Measurements from ENCODE around the gene CLCNKA. TPM values are rescaled to one million over a fixed set of nuclear protein-coding genes. Genes with fewer than 3 reads are reported as not detected.

CLCNKA gene
- total RNA-seq, 2 experiments from 2014 or later: not detected

DNA sequence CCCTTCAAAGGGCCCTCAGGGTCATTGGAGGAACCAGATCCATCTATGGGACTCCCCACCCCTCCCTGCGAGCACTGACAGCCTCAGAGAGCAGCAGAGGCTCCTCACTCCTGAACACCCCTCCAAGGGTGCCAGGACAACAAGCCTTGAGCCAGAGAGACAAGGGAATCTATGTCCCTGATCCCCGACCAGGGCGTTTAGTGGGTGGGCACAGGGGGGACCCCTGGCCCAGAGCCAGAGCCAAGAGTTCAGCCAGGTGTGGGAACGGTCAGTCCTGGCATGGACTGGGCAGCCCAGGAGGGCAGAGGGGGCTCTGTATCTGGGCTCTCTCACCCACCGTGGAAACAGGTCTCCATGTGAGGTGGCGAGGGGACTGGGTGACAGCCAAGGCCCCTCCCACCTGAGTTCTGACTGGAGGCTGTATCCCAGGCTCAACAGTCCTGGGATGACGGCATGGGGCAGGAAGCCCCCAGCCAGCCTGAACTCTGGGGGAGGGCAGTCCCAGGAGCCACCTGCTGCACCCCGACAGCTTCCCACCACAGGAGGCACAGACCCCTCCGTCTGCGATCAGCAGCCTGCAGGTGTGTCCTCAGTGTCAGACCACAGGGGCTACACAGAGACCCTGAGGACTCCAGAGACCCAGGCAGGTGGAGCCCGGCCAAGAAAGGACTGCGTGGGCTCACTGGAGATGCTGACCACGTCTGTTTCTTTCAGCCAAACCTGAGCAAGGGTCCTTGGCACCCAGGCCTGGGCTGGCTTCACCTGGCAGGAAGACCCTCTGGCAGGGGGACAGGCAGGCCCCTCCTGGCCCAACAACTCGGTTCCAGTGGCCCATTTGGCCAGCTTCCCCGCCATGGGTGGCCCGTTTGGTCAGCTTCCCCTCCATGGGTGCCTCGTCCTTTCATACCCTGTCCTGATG is 29.0 kb upstream of the CLCNKA start:
- H3K4me2 ChIP-seq (ENCODE audit: low read length): no peak overlapping the region
- H3K9me3 ChIP-seq (ENCODE audit: low read length): no peaks in the 10 kb centered on the region
- no peak overlapping the region for H3K4me3 ChIP-seq (ENCODE audit: low read depth, low read length, poor library complexity, severe bottlenecking)
- H4K20me1 ChIP-seq (ENCODE audit: insufficient read depth, low read length): no peaks in the 10 kb centered on the region
- intact Hi-C loops (cut with micrococcal nuclease; ENCODE audit: unreplicated experiment): loop anchor here (5.0 kb wide), 1 partner anchor 176 kb away; no protein-coding TSS in a partner anchor
- H3K27ac ChIP-seq (ENCODE audit: low read depth, low read length, poor library complexity, severe bottlenecking): no peak overlapping the region
- no TSS peak for BruUV-seq (replicated peaks)
- ChIA-PET POLR2A (no interaction called here), CTCF (ENCODE audit: unreplicated experiment) (no interaction called here)
- H3K4me1 ChIP-seq (ENCODE audit: insufficient read depth, low read length, poor library complexity, severe bottlenecking): no peaks in the 10 kb centered on the region
- no peaks in the 10 kb centered on the region for H3K79me2 ChIP-seq (ENCODE audit: insufficient read depth, low read depth, low read length)
- no peak for TF ChIP-seq EZH2phosphoT487 (IDR thresholded peaks at IDR 0.05; ENCODE audit: borderline replicate concordance, low read depth, low read length)
- TF ChIP-seq, protein P1, sequence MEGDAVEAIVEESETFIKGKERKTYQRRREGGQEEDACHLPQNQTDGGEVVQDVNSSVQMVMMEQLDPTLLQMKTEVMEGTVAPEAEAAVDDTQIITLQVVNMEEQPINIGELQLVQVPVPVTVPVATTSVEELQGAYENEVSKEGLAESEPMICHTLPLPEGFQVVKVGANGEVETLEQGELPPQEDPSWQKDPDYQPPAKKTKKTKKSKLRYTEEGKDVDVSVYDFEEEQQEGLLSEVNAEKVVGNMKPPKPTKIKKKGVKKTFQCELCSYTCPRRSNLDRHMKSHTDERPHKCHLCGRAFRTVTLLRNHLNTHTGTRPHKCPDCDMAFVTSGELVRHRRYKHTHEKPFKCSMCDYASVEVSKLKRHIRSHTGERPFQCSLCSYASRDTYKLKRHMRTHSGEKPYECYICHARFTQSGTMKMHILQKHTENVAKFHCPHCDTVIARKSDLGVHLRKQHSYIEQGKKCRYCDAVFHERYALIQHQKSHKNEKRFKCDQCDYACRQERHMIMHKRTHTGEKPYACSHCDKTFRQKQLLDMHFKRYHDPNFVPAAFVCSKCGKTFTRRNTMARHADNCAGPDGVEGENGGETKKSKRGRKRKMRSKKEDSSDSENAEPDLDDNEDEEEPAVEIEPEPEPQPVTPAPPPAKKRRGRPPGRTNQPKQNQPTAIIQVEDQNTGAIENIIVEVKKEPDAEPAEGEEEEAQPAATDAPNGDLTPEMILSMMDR (conservative IDR thresholded peaks at IDR 0.05; ENCODE audit: low read length): no peak
- H3K9me2 ChIP-seq (ENCODE audit: insufficient read depth, low read length): no peaks in the 10 kb centered on the region
- no peak for DNase-seq (ENCODE audit: low spot score)
- H2AFZ ChIP-seq (ENCODE audit: low read length): no peak overlapping the region
- no peaks in the 10 kb centered on the region for H3K36me3 ChIP-seq (ENCODE audit: insufficient read depth, low read length)

DNA sequence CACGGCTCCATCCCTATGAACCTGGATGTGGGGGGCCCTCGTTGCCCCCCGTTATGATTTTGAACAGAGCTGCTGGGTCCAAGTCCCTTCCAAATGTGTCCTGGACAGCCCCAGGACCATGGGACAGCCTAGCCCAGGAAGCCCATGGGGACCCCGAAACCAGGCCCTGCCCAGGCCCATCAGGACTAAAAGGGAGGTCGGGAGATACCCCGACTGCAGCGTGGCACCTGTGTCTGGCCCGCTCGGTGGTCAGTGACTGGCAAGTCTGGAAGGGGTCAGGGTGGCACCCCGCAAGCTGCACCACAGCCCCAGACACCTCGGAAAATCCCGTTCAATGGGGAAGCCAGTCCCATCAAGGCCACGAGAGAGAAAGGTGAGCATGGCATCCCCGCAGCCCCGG is 28.2 kb upstream of the CLCNKA start:
- DNase-seq (ENCODE audit: low spot score): no peak
- no peaks in the 10 kb centered on the region for H3K4me1 ChIP-seq (ENCODE audit: insufficient read depth, low read length, poor library complexity, severe bottlenecking)
- H3K9me3 ChIP-seq (ENCODE audit: low read length): no peaks in the 10 kb centered on the region
- H2AFZ ChIP-seq (ENCODE audit: low read length): no peak overlapping the region
- ChIA-PET CTCF (ENCODE audit: unreplicated experiment) (no interaction called here), POLR2A (no interaction called here)
- intact Hi-C loops (cut with micrococcal nuclease; ENCODE audit: unreplicated experiment): loop anchor here (1.0 to 5.0 kb wide), 3 partner anchors 176 to 201 kb away; no protein-coding TSS in a partner anchor
- H3K27ac ChIP-seq (ENCODE audit: low read depth, low read length, poor library complexity, severe bottlenecking): no peak overlapping the region
- H3K4me3 ChIP-seq (ENCODE audit: low read depth, low read length, poor library complexity, severe bottlenecking): no peak overlapping the region
- H3K36me3 ChIP-seq (ENCODE audit: insufficient read depth, low read length): no peaks in the 10 kb centered on the region
- no TSS peak for BruUV-seq (replicated peaks)
- no peaks in the 10 kb centered on the region for H4K20me1 ChIP-seq (ENCODE audit: insufficient read depth, low read length)
- H3K9me2 ChIP-seq (ENCODE audit: insufficient read depth, low read length): no peaks in the 10 kb centered on the region
- TF ChIP-seq, protein P1 (conservative IDR thresholded peaks at IDR 0.05; ENCODE audit: low read length): no peak
- TF ChIP-seq EZH2phosphoT487 (IDR thresholded peaks at IDR 0.05; ENCODE audit: borderline replicate concordance, low read depth, low read length): no peak
- H3K4me2 ChIP-seq (ENCODE audit: low read length): no peak overlapping the region
- H3K79me2 ChIP-seq (ENCODE audit: insufficient read depth, low read depth, low read length): no peaks in the 10 kb centered on the region

DNA sequence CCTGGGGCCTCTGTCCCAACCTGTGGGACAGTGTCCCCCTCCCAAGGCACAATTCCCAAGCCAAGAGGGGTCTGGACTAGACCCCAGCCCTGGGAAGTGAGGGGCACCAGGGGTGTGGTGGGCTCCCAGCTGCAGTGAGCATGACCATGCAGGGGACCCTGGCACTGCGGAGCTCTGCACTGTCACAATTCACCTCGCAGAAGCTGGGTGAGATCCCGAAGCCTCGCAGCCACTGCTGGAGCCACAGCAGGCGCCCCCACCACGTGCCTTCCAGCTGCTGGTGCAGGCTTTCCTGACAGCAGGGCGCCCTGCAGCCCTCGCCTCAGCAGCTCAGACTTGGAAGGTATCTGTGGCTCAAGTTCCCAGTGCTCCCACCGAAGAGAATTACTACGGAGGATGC is 27.8 kb upstream of the CLCNKA start:
- H3K4me3 ChIP-seq (ENCODE audit: low read depth, low read length, poor library complexity, severe bottlenecking): no peak overlapping the region
- TF ChIP-seq EZH2phosphoT487 (IDR thresholded peaks at IDR 0.05; ENCODE audit: borderline replicate concordance, low read depth, low read length): no peak
- TF ChIP-seq, protein P1 (conservative IDR thresholded peaks at IDR 0.05; ENCODE audit: low read length): no peak
- no peaks in the 10 kb centered on the region for H3K9me2 ChIP-seq (ENCODE audit: insufficient read depth, low read length)
- BruUV-seq (replicated peaks): no TSS peak
- intact Hi-C loops (cut with micrococcal nuclease; ENCODE audit: unreplicated experiment): loop anchor here (1.0 to 5.0 kb wide), 3 partner anchors 177 to 202 kb away; no protein-coding TSS in a partner anchor
- H3K4me1 ChIP-seq (ENCODE audit: insufficient read depth, low read length, poor library complexity, severe bottlenecking): no peaks in the 10 kb centered on the region
- H2AFZ ChIP-seq (ENCODE audit: low read length): no peak overlapping the region
- no peaks in the 10 kb centered on the region for H3K9me3 ChIP-seq (ENCODE audit: low read length)
- no peak overlapping the region for H3K4me2 ChIP-seq (ENCODE audit: low read length)
- H4K20me1 ChIP-seq (ENCODE audit: insufficient read depth, low read length): no peaks in the 10 kb centered on the region
- H3K27ac ChIP-seq (ENCODE audit: low read depth, low read length, poor library complexity, severe bottlenecking): no peak overlapping the region
- H3K79me2 ChIP-seq (ENCODE audit: insufficient read depth, low read depth, low read length): no peaks in the 10 kb centered on the region
- CTCF ChIA-PET (ENCODE audit: unreplicated experiment): no interaction called here
- no peaks in the 10 kb centered on the region for H3K36me3 ChIP-seq (ENCODE audit: insufficient read depth, low read length)
- POLR2A ChIA-PET: no interaction called here
- DNase-seq (ENCODE audit: low spot score): no peak
